IMR-90 (cell line): ENCODE measurements around the gene KATNIP.

Source experiments
- CHD1 ChIP-seq: IDR thresholded peaks from 2 replicates; pipeline ENCODE4 v1.6.1; 2012; ENCODE audit warnings: low read depth, low read length, improper control_type of control experiment
- CTCF ChIP-seq: conservative IDR thresholded peaks from 2 replicates; pipeline ENCODE4 v1.5.1; 2012; ENCODE audit warnings: mild to moderate bottlenecking, low read depth, low read length, improper control_type of control experiment
- ELK1 ChIP-seq: fragments of 150-350 bp; IDR thresholded peaks from 2 replicates; pipeline ENCODE4 v1.6.1; 2016; ENCODE audit warnings: low read depth, mild to moderate bottlenecking, low read length, moderate library complexity, borderline replicate concordance
- POLR2A ChIP-seq: IDR thresholded peaks from 2 replicates; pipeline ENCODE4 v1.6.1; 2012; ENCODE audit warnings: mild to moderate bottlenecking, low read depth, low read length
- RAD21 ChIP-seq: IDR thresholded peaks from 2 replicates; pipeline ENCODE4 v1.6.1; 2012; ENCODE audit warnings: low read length, improper control_type of control experiment
- RFX5 ChIP-seq: IDR thresholded peaks from 2 replicates; pipeline ENCODE4 v1.8.0; 2012; ENCODE audit warnings: low read depth, mild to moderate bottlenecking, low read length, moderate library complexity

GRCh38 chr16:27531186-27531585, 18.8 kb upstream of the KATNIP start:
- TF ChIP-seq CTCF (no peak), POLR2A (no peak), CHD1 (no peak), ELK1 (no peak), RAD21 (no peak), RFX5 (no peak)
